SK-N-SH (cell line): ENCODE measurements around the gene CACNA1E. TPM values are rescaled to one million over a fixed set of nuclear protein-coding genes. Genes with fewer than 3 reads are reported as not detected.

Experiments
- CTCF ChIA-PET: fragments of 300-600, 350-600 bp; formaldehyde crosslinking; extraction: SDS; loops from one replicate; lab custom pipeline; 2021; lab: Yijun Ruan, JAX
- POLR2A ChIA-PET: fragments of 350-600 bp; sonication (Branson Sonifier 250); formaldehyde crosslinking; extraction: SDS; loops from one replicate; lab custom pipeline; 2020; ENCODE audit warnings: antibody characterized with exemption, inconsistent platforms; lab: Yijun Ruan, JAX
- DNase-seq: peaks from one replicate; pipeline ENCODE4 v3.0.0; 2012
- H2AFZ ChIP-seq: fragments of 200-600 bp; sonication (generic); 2 replicates; pipeline ENCODE4 v1.8.1; 2016; ENCODE audit warnings: antibody characterized with exemption, mild to moderate bottlenecking, low read depth
- H3F3A ChIP-seq: fragments of 200-600 bp; sonication (generic); replicated peaks from 2 replicates; pipeline ENCODE3; 2016; ENCODE audit warnings: antibody characterized with exemption, mild to moderate bottlenecking; ENCODE audit not compliant: insufficient read depth
- H3K27ac ChIP-seq, 2 experiments: fragments of 200-500 bp in 1 of 2; fragments of 200-600 bp in 1 of 2; sonication (Bioruptor generic) in 1 of 2; sonication (generic), shearing (Covaris generic) in 1 of 2; 2 replicates each; pipeline versions ENCODE4 v1.5.1 to v1.6.1; 2014 to 2016; ENCODE audit warnings: low read depth in 2 of 2, inconsistent platforms in 1 of 2, low read length in 1 of 2, mild to moderate bottlenecking in 1 of 2, mixed read lengths in 1 of 2
- H3K27me3 ChIP-seq: fragments of 200-600 bp; sonication (generic), shearing (Covaris generic); 2 replicates; pipeline ENCODE4 v1.6.1; 2016; ENCODE audit warnings: mixed run types; ENCODE audit not compliant: insufficient read depth
- H3K36me3 ChIP-seq, 2 experiments: fragments of 200-500 bp in 1 of 2; fragments of 200-600 bp in 1 of 2; sonication (Bioruptor generic) in 1 of 2; sonication (generic) in 1 of 2; replicated peaks in 1 of 2; 2 replicates each; pipeline versions ENCODE3 to v1.5.1; 2014 to 2016; ENCODE audit warnings: low read length in 1 of 2, mild to moderate bottlenecking in 1 of 2; ENCODE audit not compliant: insufficient read depth in 2 of 2, control insufficient read depth in 1 of 2
- H3K4me1 ChIP-seq, 2 experiments: fragments of 200-500 bp in 1 of 2; fragments of 200-600 bp in 1 of 2; sonication (Bioruptor generic) in 1 of 2; sonication (generic), shearing (Covaris generic) in 1 of 2; 2 replicates each; pipeline versions ENCODE4 v1.5.1 to v1.6.1; 2014 to 2016; ENCODE audit warnings: low read depth in 1 of 2, low read length in 1 of 2, mixed run types in 1 of 2; ENCODE audit not compliant: insufficient read depth in 2 of 2, control insufficient read depth in 1 of 2
- H3K4me2 ChIP-seq: fragments of 200-600 bp; sonication (generic), shearing (Covaris generic); 2 replicates; pipeline ENCODE4 v1.6.1; 2017; ENCODE audit warnings: mixed run types
- H3K4me3 ChIP-seq, 2 experiments: fragments of 200-500 bp in 1 of 2; fragments of 200-600 bp in 1 of 2; sonication (Bioruptor generic) in 1 of 2; sonication (generic), shearing (Covaris generic) in 1 of 2; 2 replicates each; pipeline versions ENCODE4 v1.5.1 to v1.8.1; 2014 to 2016; ENCODE audit warnings: low read depth in 2 of 2, inconsistent platforms in 1 of 2, low read length in 1 of 2, mild to moderate bottlenecking in 1 of 2, mixed read lengths in 1 of 2, moderate library complexity in 1 of 2
- H3K79me2 ChIP-seq: fragments of 200-600 bp; sonication (generic); 2 replicates; pipeline ENCODE4 v1.8.1; 2017; ENCODE audit warnings: mild to moderate bottlenecking; ENCODE audit not compliant: insufficient read depth
- H3K9ac ChIP-seq: fragments of 200-600 bp; sonication (generic); 2 replicates; pipeline ENCODE4 v1.6.1; 2017; ENCODE audit warnings: mixed run types
- H3K9me2 ChIP-seq: fragments of 200-600 bp; sonication (generic); 2 replicates; pipeline ENCODE4 v1.6.1; 2017; ENCODE audit warnings: mixed run types
- H3K9me3 ChIP-seq: fragments of 200-600 bp; sonication (generic); 2 replicates; pipeline ENCODE4 v1.6.1; 2017; ENCODE audit warnings: mixed run types, mild to moderate bottlenecking, moderate library complexity
- H4K20me1 ChIP-seq: fragments of 200-600 bp; sonication (generic); 2 replicates; pipeline ENCODE4 v1.6.1; 2017; ENCODE audit warnings: mild to moderate bottlenecking, mixed run types; ENCODE audit not compliant: insufficient read depth
- ELF1 ChIP-seq: IDR thresholded peaks from 2 replicates; pipeline ENCODE4 v1.4.0; 2012
- EP300 ChIP-seq, 2 experiments: IDR thresholded peaks; 2 replicates each; pipeline versions ENCODE4 v1.4.0 to v1.6.1; 2012; ENCODE audit warnings: borderline replicate concordance in 1 of 2, low read depth in 1 of 2, low read length in 1 of 2
- EZH2phosphoT487 ChIP-seq: fragments of 200-600 bp; sonication (generic); IDR thresholded peaks from 2 replicates; pipeline ENCODE4 v1.6.1; 2017; ENCODE audit warnings: low read depth, mixed run types, mild to moderate bottlenecking, antibody characterized with exemption, moderate library complexity, borderline replicate concordance
- FOXJ3 ChIP-seq: sonication (generic); formaldehyde crosslinking; IDR thresholded peaks from 2 replicates; pipeline ENCODE4 v1.5.1; 2020; ENCODE audit warnings: mild to moderate bottlenecking, missing genetic modification reagents
- FOXM1 ChIP-seq: IDR thresholded peaks from 2 replicates; pipeline ENCODE4 v1.4.0; 2012; ENCODE audit warnings: low read depth, mild to moderate bottlenecking
- GABPA ChIP-seq: IDR thresholded peaks from 2 replicates; pipeline ENCODE4 v1.4.0; 2012; ENCODE audit warnings: low read depth, mild to moderate bottlenecking
- JUND ChIP-seq: IDR thresholded peaks from 2 replicates; pipeline ENCODE4 v1.4.0; 2012
- MEF2A ChIP-seq: IDR thresholded peaks from 2 replicates; pipeline ENCODE4 v1.4.0; 2012; ENCODE audit warnings: low read depth, borderline replicate concordance
- MXI1 ChIP-seq: IDR thresholded peaks from 2 replicates; pipeline ENCODE4 v1.6.1; 2012; ENCODE audit warnings: mild to moderate bottlenecking, low read depth, low read length, improper control_type of control experiment
- NFIC ChIP-seq: IDR thresholded peaks from 2 replicates; pipeline ENCODE4 v1.4.0; 2012; ENCODE audit warnings: borderline replicate concordance
- POLR2AphosphoS5 ChIP-seq: IDR thresholded peaks from 2 replicates; pipeline ENCODE4 v1.6.1; 2012; ENCODE audit warnings: low read depth, low read length
- RCOR1 ChIP-seq: fragments of 150-350 bp; IDR thresholded peaks from 2 replicates; pipeline ENCODE4 v1.6.1; 2017; ENCODE audit warnings: antibody characterized with exemption, low read length
- RFX5 ChIP-seq: IDR thresholded peaks from 2 replicates; pipeline ENCODE4 v1.6.1; 2012; ENCODE audit warnings: mild to moderate bottlenecking, improper control_type of control experiment, low read length
- SMC3 ChIP-seq: IDR thresholded peaks from 2 replicates; pipeline ENCODE4 v1.6.1; 2012; ENCODE audit warnings: low read depth, low read length, improper control_type of control experiment
- WGBS: methylation state at CpG from one replicate; pipeline ENCODE4 v1.1.6; 2017; ENCODE audit warnings: low lambda C conversion rate; 5-methylcytosine and 5-hydroxymethylcytosine counted together
- polyA plus RNA-seq, 3 experiments: library from polyadenylated mRNA; depleted of rRNA; stranded (reverse); fragments of >200 nt; gene quantifications; 2 replicates each; pipeline ENCODE4 v1.2.3, GENCODE V29; 2012
- TF ChIP-seq, protein P1 (sequence below): IDR thresholded peaks from 2 replicates; pipeline ENCODE4; 2012
- TF ChIP-seq, protein P2 (sequence below): fragments of 150-350 bp; IDR thresholded peaks from 2 replicates; pipeline ENCODE4 v1.6.1; 2017; ENCODE audit warnings: antibody characterized with exemption, low read length, low read depth, borderline replicate concordance
- TF ChIP-seq, protein P3 (sequence below): fragments of 150-350 bp; IDR thresholded peaks from 2 replicates; pipeline ENCODE4 v1.6.1; 2016; ENCODE audit warnings: mild to moderate bottlenecking, low read depth, low read length
- TF ChIP-seq, protein P4 (sequence below): IDR thresholded peaks from 2 replicates; pipeline ENCODE4 v1.4.0; 2012; ENCODE audit warnings: low read depth, borderline replicate concordance
- TF ChIP-seq, protein P5 (sequence below): IDR thresholded peaks from 2 replicates; pipeline ENCODE4 v1.4.0; 2012; ENCODE audit warnings: low read depth
- TF ChIP-seq, protein P6 (sequence below): IDR thresholded peaks from 2 replicates; pipeline ENCODE4 v1.4.0; 2012; ENCODE audit warnings: low read depth, borderline replicate concordance

CACNA1E gene
- polyA plus RNA-seq, 1 of the 3 experiments (the other 2 are of a cell fraction): not detected

DNA sequence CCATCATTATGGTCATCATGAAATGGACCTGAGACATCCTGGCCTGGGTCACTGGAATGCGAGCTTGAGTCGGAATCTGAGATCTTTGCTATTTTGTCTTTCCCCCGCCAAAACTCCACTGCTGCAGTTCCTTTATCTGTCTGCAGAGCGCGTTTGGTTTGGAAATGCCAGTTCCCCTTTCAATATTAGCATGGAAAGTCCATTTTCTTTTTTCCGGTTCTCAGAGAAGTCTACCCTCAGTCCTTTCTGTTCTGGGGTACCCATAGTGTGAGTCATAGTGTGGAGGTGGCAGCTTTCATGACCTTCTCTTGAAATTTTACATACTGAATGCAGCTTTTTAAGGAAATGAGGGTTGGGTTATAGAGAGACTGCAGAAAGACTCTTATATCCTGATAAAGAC is 14.6 kb downstream of the CACNA1E start:
- no peaks in the 10 kb centered on the region for H3F3A ChIP-seq
- H2AFZ ChIP-seq: no peak overlapping the region
- no peaks in the 10 kb centered on the region for H3K27me3 ChIP-seq
- TF ChIP-seq EP300 (IDR thresholded peaks at IDR 0.05; ENCODE audit: borderline replicate concordance in 1 of 2, low read depth in 1 of 2, low read length in 1 of 2): no peak
- TF ChIP-seq, protein P1, sequence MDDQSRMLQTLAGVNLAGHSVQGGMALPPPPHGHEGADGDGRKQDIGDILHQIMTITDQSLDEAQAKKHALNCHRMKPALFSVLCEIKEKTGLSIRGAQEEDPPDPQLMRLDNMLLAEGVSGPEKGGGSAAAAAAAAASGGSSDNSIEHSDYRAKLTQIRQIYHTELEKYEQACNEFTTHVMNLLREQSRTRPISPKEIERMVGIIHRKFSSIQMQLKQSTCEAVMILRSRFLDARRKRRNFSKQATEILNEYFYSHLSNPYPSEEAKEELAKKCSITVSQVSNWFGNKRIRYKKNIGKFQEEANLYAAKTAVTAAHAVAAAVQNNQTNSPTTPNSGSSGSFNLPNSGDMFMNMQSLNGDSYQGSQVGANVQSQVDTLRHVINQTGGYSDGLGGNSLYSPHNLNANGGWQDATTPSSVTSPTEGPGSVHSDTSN: no peak
- TF ChIP-seq, protein P2, sequence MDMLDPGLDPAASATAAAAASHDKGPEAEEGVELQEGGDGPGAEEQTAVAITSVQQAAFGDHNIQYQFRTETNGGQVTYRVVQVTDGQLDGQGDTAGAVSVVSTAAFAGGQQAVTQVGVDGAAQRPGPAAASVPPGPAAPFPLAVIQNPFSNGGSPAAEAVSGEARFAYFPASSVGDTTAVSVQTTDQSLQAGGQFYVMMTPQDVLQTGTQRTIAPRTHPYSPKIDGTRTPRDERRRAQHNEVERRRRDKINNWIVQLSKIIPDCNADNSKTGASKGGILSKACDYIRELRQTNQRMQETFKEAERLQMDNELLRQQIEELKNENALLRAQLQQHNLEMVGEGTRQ: no peak
- TF ChIP-seq, protein P3, sequence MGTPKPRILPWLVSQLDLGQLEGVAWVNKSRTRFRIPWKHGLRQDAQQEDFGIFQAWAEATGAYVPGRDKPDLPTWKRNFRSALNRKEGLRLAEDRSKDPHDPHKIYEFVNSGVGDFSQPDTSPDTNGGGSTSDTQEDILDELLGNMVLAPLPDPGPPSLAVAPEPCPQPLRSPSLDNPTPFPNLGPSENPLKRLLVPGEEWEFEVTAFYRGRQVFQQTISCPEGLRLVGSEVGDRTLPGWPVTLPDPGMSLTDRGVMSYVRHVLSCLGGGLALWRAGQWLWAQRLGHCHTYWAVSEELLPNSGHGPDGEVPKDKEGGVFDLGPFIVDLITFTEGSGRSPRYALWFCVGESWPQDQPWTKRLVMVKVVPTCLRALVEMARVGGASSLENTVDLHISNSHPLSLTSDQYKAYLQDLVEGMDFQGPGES: no peak
- no peak for TF ChIP-seq MEF2A
- no peak for TF ChIP-seq FOXJ3 (CRISPR knock-in tag)
- no peak for TF ChIP-seq GABPA
- no peak for TF ChIP-seq POLR2AphosphoS5
- TF ChIP-seq, protein P4, sequence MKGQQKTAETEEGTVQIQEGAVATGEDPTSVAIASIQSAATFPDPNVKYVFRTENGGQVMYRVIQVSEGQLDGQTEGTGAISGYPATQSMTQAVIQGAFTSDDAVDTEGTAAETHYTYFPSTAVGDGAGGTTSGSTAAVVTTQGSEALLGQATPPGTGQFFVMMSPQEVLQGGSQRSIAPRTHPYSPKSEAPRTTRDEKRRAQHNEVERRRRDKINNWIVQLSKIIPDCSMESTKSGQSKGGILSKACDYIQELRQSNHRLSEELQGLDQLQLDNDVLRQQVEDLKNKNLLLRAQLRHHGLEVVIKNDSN: no peak
- no peak for TF ChIP-seq ELF1
- no peak for TF ChIP-seq FOXM1
- TF ChIP-seq EZH2phosphoT487: no peak
- TF ChIP-seq MXI1: no peak
- no peak for TF ChIP-seq RFX5
- WGBS: 40% methylated on average over 6 of the region's 6 CpGs
- no peaks in the 10 kb centered on the region for H3K4me1 ChIP-seq
- H3K9me2 ChIP-seq: no peaks in the 10 kb centered on the region
- no peak overlapping the region for H3K4me3 ChIP-seq
- ChIA-PET CTCF (interaction anchor here (0.9 kb wide), 1 partner anchor 73 kb away, joined by 3 read pairs; no protein-coding TSS in a partner anchor), POLR2A (no interaction called here)
- no peaks in the 10 kb centered on the region for H3K79me2 ChIP-seq
- H3K9me3 ChIP-seq: no peaks in the 10 kb centered on the region
- H3K36me3 ChIP-seq: no peaks in the 10 kb centered on the region
- no peak overlapping the region for H3K4me2 ChIP-seq
- H3K9ac ChIP-seq: no peak overlapping the region
- no peaks in the 10 kb centered on the region for H4K20me1 ChIP-seq
- no peak overlapping the region for H3K27ac ChIP-seq
- no peak for DNase-seq

DNA sequence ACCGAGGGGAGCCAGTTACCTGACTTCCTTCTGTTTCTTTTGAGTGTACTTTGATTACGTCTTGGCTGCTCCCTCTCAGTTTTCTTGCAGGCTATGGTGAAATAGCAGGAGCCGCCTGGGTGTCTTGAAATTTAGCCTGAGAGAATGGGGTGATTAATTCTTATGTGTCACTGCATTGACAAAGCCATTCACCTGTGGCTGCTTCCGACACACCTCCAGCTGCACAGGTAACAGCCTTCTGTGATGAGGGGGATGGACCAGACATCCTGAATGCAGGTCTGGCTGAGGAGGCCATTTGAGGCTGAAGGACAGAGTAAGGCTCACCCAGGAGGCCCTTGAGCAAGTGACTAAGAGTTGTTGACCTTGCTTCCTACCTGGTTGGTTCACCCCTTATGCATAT is 16.5 kb downstream of the CACNA1E start:
- Histone ChIP-seq H3K9ac (no peak overlapping the region), H2AFZ (no peak overlapping the region), H3F3A (no peaks in the 10 kb centered on the region), H3K4me2 (no peak overlapping the region), H3K79me2 (no peaks in the 10 kb centered on the region), H3K27ac (no peak overlapping the region), H3K27me3 (no peaks in the 10 kb centered on the region), H3K9me3 (no peaks in the 10 kb centered on the region), H3K4me3 (no peak overlapping the region), H3K36me3 (no peaks in the 10 kb centered on the region), H3K9me2 (no peaks in the 10 kb centered on the region), H3K4me1 (no peaks in the 10 kb centered on the region), H4K20me1 (no peaks in the 10 kb centered on the region)
- ChIA-PET CTCF (interaction anchor here (1.6 kb wide), 2 partner anchors 9 to 21 kb away, joined by 3 to 4 read pairs; no protein-coding TSS in a partner anchor), POLR2A (no interaction called here)
- WGBS: 9% methylated on average over 4 of the region's 4 CpGs
- no peak for DNase-seq
- TF ChIP-seq, protein P5, sequence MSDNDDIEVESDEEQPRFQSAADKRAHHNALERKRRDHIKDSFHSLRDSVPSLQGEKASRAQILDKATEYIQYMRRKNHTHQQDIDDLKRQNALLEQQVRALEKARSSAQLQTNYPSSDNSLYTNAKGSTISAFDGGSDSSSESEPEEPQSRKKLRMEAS: no peak
- TF ChIP-seq, protein P4: no peak
- TF ChIP-seq FOXM1: no peak
- TF ChIP-seq SMC3: no peak
- TF ChIP-seq FOXJ3 (CRISPR knock-in tag): no peak
- TF ChIP-seq, protein P2: no peak
- TF ChIP-seq NFIC: no peak
- TF ChIP-seq RCOR1: no peak
- TF ChIP-seq EZH2phosphoT487: no peak
- TF ChIP-seq, protein P6, sequence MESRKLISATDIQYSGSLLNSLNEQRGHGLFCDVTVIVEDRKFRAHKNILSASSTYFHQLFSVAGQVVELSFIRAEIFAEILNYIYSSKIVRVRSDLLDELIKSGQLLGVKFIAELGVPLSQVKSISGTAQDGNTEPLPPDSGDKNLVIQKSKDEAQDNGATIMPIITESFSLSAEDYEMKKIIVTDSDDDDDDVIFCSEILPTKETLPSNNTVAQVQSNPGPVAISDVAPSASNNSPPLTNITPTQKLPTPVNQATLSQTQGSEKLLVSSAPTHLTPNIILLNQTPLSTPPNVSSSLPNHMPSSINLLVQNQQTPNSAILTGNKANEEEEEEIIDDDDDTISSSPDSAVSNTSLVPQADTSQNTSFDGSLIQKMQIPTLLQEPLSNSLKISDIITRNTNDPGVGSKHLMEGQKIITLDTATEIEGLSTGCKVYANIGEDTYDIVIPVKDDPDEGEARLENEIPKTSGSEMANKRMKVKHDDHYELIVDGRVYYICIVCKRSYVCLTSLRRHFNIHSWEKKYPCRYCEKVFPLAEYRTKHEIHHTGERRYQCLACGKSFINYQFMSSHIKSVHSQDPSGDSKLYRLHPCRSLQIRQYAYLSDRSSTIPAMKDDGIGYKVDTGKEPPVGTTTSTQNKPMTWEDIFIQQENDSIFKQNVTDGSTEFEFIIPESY: no peak
- no peak for TF ChIP-seq JUND
